C4-2B (cell line): ENCODE measurements around the gene KLHDC3.

Source experiments
- H3K27ac ChIP-seq: fragments of 450-650 bp; 2 replicates; pipeline ENCODE4 v1.5.1; 2017
- ZFX ChIP-seq: fragments of 450-650 bp; IDR thresholded peaks from 2 replicates; pipeline ENCODE4 v1.6.1; 2017
- TF ChIP-seq, protein P1 (sequence below): fragments of 450-650 bp; conservative IDR thresholded peaks from 2 replicates; pipeline ENCODE4 v1.5.1; 2017; ENCODE audit warnings: mild to moderate bottlenecking

Gene KLHDC3, protein sequence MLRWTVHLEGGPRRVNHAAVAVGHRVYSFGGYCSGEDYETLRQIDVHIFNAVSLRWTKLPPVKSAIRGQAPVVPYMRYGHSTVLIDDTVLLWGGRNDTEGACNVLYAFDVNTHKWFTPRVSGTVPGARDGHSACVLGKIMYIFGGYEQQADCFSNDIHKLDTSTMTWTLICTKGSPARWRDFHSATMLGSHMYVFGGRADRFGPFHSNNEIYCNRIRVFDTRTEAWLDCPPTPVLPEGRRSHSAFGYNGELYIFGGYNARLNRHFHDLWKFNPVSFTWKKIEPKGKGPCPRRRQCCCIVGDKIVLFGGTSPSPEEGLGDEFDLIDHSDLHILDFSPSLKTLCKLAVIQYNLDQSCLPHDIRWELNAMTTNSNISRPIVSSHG

DNA sequence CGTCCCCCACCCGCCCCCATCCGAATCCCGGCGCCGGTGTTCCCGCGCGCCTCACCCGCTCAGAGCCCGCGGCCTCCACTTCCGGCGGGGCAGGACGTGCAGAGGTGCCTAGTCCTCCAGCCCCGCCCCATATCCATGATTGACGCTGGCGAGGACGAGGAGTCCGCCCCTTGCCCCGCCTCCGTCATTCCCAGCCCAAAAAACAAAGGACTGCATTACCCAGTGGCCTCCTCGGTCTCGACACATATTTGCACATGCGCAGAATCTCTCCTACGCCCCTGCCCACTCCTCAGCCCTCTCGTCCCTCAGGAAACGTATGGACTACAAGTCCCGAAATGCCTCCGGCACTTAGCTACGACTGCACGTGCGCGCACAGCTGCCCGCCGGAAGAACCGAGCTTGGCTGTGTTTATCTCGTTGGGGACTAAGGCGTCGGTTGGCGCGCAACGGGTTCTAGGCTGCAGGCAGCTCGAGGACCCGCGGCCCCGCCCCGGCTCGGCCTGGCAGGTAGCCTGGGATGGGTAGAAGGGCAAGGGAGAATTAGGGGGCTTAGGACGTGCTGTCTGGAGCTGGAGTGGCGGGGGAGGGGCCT, at the start of gene KLHDC3, which contains the start of gene MEA1:
Gene KLHDC3 (plus strand): TSS at position 407 of the 591 bp plus-strand sequence. CDS start 2,944 bp downstream, outside the sequence.
Gene MEA1 (minus strand): TSS at position 104 of the 591 bp plus-strand sequence. CDS start 133 bp downstream, outside the sequence.
- peak; percentile 14; the same call in 1 of the 2 replicates for TF ChIP-seq ZFX
- TF ChIP-seq, protein P1, sequence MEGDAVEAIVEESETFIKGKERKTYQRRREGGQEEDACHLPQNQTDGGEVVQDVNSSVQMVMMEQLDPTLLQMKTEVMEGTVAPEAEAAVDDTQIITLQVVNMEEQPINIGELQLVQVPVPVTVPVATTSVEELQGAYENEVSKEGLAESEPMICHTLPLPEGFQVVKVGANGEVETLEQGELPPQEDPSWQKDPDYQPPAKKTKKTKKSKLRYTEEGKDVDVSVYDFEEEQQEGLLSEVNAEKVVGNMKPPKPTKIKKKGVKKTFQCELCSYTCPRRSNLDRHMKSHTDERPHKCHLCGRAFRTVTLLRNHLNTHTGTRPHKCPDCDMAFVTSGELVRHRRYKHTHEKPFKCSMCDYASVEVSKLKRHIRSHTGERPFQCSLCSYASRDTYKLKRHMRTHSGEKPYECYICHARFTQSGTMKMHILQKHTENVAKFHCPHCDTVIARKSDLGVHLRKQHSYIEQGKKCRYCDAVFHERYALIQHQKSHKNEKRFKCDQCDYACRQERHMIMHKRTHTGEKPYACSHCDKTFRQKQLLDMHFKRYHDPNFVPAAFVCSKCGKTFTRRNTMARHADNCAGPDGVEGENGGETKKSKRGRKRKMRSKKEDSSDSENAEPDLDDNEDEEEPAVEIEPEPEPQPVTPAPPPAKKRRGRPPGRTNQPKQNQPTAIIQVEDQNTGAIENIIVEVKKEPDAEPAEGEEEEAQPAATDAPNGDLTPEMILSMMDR, result no peak
- peak within 1 kb of the TSS; percentile 83 for H3K27ac ChIP-seq

DNA sequence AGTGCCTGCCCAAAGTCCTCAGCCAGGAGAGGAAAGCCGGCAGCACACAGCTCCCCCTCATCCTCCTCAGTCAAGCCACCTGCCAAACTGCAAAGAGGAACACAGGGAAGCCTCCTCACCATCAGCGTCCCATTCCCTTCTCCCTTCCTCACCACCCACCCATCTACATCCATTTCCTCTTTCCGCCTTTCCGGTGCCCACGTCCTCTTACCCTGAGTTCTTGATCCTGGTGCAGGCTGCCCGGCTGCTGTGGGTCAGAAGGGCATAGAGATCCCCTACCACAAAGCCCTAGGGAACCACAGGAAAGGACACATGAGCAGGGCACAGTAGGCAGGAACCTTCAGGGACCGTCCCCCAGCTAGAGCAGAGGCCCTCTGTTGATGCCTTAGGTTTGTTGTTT, 47.5 kb upstream of the KLHDC3 start:
- H3K27ac ChIP-seq, result no peak overlapping the region
- TF ChIP-seq, protein P1, result no peak
- no peak for TF ChIP-seq ZFX

DNA sequence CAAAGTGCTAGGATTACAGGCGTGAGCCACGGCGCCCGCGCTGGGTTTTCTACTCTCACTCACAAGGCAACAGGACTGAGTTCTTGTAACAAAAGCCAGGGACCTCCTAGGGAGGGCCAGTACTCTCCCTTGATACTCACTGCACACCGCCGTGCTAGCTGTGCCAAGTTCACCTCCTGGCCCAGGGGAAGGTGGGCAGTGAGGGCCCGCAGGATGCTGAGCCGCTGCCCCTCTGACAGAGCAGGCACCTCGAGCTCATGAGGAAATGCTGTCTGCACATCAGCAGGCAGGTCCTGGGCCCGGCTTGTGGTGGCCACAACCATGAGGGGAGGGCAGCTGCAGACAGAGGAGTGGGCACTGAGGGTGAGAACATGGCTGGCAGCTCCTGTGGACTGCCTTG, 46.8 kb upstream of the KLHDC3 start:
- TF ChIP-seq, protein P1, result no peak
- no peak for TF ChIP-seq ZFX
- H3K27ac ChIP-seq, result no peak overlapping the region

DNA sequence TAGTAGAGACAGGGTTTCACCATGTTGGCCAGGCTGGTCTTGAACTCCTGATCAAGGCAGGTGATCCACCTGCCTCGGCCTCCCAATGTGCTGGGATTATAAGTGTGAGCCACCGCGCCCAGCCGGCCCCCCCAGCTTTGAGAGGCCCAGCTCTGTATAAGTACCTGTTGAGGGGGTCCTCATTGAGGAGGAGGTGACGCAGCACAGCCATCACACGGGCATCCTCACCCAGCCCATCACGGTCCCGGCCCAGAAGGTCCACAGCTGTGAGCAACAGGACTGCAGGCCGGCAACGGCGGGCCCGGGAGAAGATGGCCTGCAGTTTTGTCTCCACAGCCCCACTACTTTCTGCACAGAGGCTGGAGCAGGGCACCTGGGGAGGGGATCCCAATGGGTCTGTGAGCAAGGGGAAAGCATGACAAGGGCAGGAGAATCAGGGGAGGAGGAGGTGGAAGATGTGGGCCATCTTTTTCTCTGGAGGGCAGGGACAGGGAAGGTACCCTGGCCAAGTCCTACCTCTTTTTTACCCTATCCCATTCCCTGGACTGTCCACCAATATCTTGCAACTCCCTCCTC, 45.8 kb upstream of the KLHDC3 start:
- H3K27ac ChIP-seq, result no peak overlapping the region
- TF ChIP-seq, protein P1, result no peak
- TF ChIP-seq ZFX, result no peak

DNA sequence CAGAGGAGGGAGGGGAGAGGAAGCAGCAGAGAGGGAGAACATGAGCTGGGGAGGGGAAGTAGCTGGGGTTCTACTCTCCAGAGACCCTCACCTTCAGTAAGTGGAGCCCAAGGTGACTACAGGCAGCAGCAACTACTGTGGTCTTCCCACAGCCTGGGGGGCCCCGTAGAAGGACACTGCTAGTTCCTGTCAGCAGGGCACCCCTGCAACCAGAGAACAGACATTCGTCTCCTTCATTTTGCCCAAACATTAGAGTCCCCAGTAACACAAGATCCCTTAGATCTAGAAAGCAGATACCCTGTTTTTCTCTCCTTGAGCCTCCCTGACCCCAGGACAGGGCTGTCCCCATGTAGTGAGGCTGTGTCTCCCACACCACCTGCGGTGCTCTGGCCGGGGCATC, 45.3 kb upstream of the KLHDC3 start:
- TF ChIP-seq, protein P1, result no peak
- no peak for TF ChIP-seq ZFX
- H3K27ac ChIP-seq, result no peak overlapping the region

DNA sequence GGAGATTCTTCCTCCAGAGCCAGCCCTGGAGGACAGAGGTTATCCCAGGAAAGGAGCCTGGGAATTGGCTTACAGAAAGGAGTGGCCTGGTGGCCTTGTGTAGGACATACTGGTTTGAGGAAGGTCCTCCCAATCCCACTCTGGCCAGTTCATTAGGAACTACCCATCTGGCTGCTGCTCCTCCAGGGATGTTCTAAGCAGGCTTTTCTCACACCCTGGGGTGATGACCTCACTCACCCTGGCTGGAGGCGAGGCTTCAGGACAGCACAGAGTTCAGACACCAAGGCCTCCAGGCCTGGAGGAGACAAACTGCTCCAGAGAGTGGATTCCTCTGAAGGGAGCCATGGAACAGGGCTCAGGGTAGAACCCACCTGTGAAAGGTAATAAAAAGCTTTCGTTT, 44.6 kb upstream of the KLHDC3 start:
- TF ChIP-seq, protein P1, result no peak
- TF ChIP-seq ZFX, result no peak

DNA sequence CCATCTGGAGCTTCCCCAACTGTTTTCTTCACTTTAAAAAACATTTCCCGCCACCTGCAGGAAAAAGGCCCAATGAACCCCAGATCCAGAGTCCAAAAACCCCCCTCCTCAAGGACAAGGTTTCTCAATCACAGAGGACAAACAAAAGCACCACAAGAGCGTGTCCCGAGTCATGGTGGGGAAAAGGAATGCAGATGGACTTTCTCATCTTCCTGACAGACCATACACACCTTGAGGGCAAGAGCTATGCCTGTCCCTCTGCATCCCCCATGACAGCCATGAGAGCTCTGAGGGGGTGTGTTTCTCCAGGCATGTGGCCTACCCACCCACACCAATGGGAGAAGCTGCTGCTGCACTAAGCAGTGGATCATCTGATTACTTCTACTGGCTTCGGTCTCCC, 44.1 kb upstream of the KLHDC3 start:
- TF ChIP-seq, protein P1, result no peak
- no peak for TF ChIP-seq ZFX
- no peak overlapping the region for H3K27ac ChIP-seq

More for the DNA sequence above, 44.6 kb upstream of the KLHDC3 start:
- H3K27ac ChIP-seq, result no peak overlapping the region
